ENCODE measurements around the gene ABL1.

Gene ABL1

DNA sequence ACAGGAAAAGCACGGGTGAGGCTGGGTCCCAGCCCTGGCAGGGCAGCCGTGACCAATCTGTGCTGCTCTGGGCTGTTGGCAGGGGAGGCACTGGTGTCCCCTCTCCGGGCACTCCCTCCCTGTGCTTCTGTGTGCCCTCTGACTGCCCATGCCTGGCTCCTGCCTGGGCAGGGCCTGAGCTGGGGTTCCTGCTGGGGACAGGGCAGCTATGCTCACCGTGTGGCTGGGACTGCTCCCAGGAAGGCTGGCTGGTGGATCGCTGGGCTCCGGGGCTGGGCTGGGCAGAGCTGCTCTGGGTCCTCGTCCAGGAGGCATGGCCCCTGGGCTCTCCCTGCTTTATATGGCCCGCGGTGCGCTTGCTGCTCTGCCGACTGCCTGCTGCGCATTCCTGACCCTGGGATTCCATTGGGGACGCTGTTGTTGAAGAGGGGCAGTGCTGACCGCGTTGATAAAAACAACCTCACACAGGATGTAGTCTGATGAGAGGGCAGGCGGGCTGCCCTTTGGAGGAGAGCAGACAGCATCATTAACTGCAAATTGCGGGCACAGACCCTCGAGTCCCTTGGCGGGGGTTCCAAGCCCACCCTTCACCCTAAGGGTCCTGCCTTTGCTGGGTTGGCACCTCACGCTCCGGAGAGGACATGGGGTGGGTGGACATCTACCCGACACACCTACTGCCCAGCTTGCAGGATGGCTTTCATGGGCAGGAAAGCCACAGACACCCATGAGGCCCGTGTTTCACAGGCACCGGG is 60.6 kb downstream of the ABL1 start:
- Mint-ChIP-seq H3K4me3 (no peak overlapping the region), H3K27ac (peak overlapping the region in 1 of 2 donors; percentile 67), H3K27me3 (no peaks in the 10 kb centered on the region), H3K4me1 (no peaks in the 10 kb centered on the region), H3K9me3 (no peaks in the 10 kb centered on the region)
- no peak for ATAC-seq
- no peak for DNase-seq

DNA sequence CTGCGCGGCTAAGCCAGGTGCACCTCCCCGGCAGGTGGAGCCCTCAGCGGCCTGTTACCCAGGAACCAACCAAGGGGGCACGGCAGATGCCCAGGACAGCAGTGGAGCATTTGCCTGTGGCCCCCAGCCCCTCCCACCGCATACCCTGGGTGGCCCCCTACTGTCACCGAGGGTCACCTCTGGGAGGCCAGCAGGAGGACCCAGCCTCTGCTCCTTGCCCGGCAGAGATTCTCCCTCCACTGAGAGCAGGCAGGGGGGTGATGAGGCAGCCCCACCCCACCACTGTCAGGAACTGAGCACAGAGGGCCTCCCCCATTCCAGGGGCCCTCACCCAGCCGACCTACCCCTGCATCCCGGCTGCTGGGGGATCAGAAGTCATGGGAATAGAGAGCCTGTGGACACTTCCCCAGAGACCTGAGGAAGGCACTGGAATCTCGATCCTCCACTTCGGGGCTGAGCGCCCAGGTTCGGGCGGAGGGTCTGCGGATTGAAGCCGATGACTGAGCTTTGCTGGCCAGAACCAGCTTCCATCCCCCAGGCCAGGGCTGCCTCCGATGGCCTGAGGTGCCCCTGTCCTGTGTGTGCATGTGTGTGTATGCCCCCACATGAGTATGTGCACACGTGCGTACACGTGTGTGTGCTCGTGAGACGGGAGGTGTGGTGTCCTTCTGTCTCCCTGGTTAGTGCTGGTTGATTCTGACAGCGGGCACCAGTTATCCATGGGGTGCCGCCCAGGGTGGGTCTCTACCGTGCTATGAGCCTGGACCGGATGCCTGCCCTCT is 61.4 kb downstream of the ABL1 start, which contains the start of gene QRFP:
Gene QRFP (minus strand): TSS at position 580 of the 782 bp plus-strand sequence. CDS start 2,974 bp downstream, outside the sequence.
- H3K4me1 Mint-ChIP-seq = no peaks in the 10 kb centered on the region
- no peaks in the 10 kb centered on the region for H3K27me3 Mint-ChIP-seq
- DNase-seq (no peak), ATAC-seq (peak; percentile 9)
- H3K27ac Mint-ChIP-seq = peak within 1 kb of the TSS in 1 of 2 donors; percentile 67
- H3K4me3 Mint-ChIP-seq = no peak within 1 kb of the TSS
- no peaks in the 10 kb centered on the region for H3K9me3 Mint-ChIP-seq

DNA sequence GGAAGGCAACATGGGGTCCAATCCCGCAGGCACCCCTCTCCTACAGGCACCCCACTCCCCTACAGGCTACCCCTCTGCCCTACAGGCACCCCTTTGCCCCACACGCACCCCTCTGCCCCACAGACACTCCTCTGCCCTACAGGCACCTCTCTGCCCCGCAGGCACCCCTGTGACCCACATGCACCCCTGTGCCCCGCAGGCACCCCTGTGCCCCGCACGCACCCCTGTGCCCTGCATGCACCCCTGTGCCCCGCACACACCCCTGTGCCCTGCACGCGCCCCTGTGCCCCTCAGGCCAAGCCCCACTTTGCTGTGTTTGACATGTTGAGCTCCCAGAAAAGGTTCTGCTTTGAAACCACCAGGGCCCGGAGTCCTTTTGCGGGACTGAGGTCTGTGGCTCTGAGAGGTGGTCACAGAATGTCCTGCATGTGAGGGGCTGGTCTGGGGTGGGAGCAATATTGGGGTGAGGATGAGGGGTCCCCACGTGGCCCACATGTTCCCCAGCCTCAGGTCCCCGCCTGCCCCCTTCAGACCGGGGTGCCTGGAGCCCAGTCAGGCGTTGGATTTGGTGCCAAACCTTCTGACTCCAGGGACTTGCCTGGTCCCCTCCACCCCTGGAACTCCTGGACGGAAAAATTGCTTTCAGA is 62.2 kb downstream of the ABL1 start:
- peak overlapping the region in 1 of 2 donors; percentile 59 for H3K27ac Mint-ChIP-seq
- no peak overlapping the region for H3K4me3 Mint-ChIP-seq
- ATAC-seq (peak; percentile 54), DNase-seq (no peak)
- H3K9me3 Mint-ChIP-seq = no peaks in the 10 kb centered on the region
- no peaks in the 10 kb centered on the region for H3K4me1 Mint-ChIP-seq
- no peaks in the 10 kb centered on the region for H3K27me3 Mint-ChIP-seq

DNA sequence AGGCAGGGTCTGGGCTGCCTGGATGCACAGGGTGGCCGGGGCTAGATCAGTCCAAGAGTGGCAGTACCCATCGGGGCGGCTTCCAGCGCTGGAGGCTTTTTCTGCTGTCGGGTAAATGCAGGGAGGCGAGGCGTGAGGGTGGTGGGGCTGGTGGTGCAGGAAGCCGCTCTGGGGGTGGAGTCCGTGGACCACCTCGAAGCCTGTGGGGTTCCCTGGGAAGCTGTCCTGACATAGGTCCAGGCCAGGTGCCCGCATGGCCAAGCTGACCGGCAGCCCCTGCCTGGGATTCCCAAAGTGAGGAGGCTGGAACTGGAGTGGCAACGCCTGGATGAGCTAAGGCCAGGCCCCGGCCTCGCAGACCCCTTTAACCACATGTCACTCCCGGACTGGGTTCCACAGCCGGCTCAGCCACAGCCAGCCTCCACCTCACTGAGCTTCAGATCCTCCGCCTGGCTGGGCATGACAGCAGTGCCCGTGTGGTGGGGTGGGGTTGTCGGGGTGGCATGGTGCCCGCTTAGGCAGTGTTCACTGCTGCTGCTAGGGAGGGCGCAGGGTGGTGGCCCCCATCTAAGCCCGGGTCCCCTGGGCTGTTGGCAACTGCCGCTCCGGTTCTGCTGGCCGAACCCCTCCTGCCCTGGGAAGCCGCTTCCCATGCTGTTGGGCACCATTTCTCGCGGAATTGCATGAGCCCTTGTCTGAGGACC is 62.9 kb downstream of the ABL1 start:
- no peak overlapping the region for H3K27ac Mint-ChIP-seq
- ATAC-seq (no peak), DNase-seq (no peak)
- no peaks in the 10 kb centered on the region for H3K9me3 Mint-ChIP-seq
- H3K4me1 Mint-ChIP-seq = no peaks in the 10 kb centered on the region
- no peak overlapping the region for H3K4me3 Mint-ChIP-seq
- H3K27me3 Mint-ChIP-seq = no peaks in the 10 kb centered on the region

DNA sequence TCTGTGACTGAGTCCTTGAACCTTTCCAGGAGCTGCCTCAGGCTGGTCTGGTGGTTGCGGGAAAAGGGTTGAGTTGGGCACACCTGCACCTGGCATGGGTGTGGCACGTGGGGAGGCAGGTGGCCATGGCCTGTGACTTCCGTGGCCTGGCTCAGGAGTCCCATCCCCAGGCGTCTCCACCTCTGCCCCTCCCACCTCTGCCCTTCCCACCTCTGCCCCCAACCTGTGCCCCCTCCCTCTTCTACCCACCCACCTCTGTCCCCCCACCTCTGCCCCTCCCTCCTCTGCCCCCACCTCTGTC is 63.4 kb downstream of the ABL1 start:
- Mint-ChIP-seq H3K4me1 (no peaks in the 10 kb centered on the region), H3K27me3 (no peaks in the 10 kb centered on the region), H3K4me3 (no peak overlapping the region), H3K9me3 (no peaks in the 10 kb centered on the region), H3K27ac (peak overlapping the region in 1 of 2 donors; percentile 12)
- no peak for ATAC-seq
- no peak for DNase-seq

DNA sequence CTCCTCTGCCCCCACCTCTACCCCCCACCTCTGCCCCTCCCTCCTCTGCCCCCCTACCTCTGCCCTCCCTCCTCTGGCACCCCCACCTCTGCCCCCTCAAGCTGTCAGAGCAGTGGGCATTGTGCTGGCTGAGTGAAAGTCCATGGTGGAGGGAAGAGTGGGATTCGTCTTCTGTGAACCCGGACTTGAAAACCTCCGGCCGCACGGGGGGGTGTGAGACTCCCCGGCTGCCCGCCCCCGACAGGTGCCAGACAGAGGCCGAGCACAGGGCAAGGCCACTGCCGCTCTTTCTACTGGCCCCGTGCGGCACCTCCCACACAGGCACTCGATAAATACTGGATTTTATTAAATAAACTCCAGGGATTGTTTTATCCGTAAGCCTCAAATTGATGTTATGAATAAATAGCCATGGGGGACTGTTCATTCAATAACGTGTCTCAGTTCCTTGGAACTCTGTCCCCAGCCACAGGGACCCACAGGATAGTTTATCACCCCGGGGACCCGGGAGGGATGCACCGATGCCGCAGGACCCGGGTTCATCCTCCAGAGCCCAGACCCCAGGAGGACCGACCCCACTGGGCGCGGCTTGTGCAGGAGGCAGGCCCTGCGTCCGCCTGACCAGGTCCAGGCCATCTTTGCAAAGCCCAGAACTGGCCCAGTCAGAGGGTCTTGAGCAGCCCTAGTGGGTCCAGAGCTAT is 64.1 kb downstream of the ABL1 start:
- H3K27ac Mint-ChIP-seq = no peak overlapping the region
- H3K4me1 Mint-ChIP-seq = no peaks in the 10 kb centered on the region

DNA sequence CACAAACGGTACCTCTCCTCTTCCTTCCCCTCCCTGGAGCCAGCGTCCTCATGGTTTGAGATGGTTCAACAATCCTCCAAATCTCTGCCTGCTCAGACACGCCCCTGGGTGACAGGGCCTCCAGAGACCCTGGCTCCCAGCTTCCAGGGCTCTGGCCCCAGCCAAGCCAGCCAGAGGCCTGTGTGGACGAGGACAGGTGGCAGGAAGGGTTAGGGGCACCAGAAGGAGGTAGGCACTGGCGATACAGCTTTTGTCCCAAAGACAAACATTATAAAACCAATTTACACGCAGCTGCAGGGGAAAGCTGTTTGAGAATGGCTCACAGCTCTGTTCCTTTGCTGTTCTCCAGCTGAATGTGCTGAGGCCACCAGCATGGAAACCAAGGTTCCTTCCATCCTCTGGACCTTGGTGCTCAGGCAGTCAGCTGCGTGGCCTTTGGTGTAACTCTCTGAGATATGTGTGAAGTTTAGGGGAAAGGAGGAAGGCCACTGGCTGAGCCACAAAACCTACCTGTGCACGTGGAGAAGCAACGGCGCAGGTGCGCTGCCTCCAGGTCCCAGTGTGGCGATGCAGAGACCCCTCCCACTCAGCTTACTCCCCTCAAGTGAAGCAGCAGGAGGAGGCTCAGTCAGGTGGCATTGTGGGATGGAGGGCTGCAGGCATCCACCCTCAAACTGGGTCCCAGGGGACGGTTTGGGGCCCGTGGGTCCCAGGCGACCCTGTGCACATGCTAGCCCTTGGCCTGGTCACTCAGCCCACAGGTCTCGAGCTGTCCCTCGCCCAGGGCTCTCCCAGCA is 65.8 kb downstream of the ABL1 start:
- ATAC-seq (no peak), DNase-seq (no peak)
- Mint-ChIP-seq H3K27ac (no peak overlapping the region), H3K4me3 (no peak overlapping the region), H3K9me3 (no peaks in the 10 kb centered on the region), H3K27me3 (no peaks in the 10 kb centered on the region), H3K4me1 (no peaks in the 10 kb centered on the region)

More for the DNA sequence above, 64.1 kb downstream of the ABL1 start:
- Mint-ChIP-seq H3K4me3 (no peak overlapping the region), H3K27me3 (no peaks in the 10 kb centered on the region), H3K9me3 (no peaks in the 10 kb centered on the region)
- no peak for ATAC-seq
- DNase-seq = no peak

DNA sequence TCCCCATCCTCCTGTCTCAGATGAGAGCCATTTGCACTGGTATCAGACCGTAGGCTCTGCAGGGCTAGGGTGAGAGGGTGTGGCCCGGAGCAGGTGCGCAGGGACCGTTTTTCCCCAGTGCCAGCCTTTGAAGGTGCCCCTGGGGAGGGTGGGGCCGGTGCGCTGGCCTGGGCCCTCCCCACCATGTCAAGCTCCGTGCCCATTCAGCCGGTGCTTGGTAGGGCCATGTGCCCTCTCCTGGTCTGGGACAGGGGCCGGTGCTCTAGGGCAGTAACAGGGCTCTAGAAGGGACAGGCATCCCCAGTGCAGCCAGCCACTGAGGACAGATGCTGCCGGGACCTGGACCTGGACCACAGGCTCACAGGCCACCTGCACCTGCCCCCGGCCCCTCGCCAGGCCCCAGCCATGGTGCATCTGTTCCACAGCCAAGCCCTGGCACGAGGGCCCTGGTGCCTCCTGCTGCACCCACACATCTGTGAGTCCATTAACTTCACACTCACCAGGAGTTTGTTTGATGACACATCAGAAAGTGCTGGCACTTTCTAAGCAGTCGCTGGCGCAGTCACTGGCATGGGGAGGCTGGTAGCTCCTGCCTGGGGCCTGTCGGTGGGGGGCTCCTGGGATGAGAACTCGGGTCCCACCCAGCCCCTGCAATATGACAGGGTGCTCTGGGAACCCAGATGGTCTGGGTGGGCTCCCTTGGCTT is 66.6 kb downstream of the ABL1 start:
- Mint-ChIP-seq H3K27me3 (no peaks in the 10 kb centered on the region), H3K9me3 (no peaks in the 10 kb centered on the region), H3K27ac (no peak overlapping the region), H3K4me1 (no peaks in the 10 kb centered on the region), H3K4me3 (no peak overlapping the region)
- ATAC-seq (no peak), DNase-seq (no peak)

DNA sequence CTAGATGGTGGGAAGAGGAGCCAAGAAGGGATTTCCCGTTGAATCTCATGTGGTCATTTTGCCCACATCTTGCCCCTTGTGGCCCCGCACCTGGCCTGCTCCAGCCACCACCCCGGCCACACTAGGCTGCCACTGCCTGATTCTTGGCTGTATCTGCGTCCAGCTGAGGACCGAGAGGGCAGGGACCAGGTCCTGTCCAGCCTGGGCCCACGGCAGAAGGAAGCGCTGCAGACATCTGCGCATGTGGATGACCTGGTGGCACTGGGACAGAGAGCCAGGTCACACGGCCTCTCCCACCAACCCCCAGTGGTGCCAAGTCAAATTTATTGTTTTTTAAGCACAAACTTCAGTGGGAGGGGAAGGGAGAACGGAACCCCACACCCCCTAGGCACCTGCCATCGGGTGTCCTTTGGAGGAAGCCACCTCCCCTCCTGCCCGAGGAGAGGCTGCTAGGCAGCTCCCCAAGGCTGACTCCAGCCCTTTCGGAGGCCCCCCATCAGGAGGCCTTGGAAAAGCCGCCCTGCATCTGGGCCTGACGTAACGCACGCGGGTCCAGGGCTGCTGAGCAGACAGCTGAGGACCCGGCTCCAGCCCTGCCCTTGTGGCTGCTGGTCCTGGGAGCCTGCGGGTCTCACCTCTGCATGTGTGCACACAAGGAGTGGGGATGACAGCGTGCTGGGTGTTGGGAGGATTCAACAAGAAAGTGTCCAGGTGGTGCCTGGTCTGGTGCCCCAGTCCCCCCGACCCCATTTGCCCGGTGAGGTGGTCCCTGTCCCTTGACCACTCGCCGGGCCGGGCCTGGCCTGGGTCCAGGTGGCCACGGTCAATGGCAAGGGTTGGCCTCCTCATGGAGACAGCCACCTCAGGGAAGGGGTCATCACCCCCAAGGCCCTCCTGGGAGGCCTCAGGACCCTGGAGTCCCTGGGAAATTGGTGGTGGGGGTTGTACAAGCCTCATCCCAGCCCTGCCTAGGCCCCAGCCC is 67.4 kb downstream of the ABL1 start:
- no peak for ATAC-seq
- H3K9me3 Mint-ChIP-seq = no peaks in the 10 kb centered on the region
- no peak overlapping the region for H3K27ac Mint-ChIP-seq
- no peak for DNase-seq
- no peaks in the 10 kb centered on the region for H3K4me1 Mint-ChIP-seq
- H3K4me3 Mint-ChIP-seq = no peak overlapping the region
- no peaks in the 10 kb centered on the region for H3K27me3 Mint-ChIP-seq

DNA sequence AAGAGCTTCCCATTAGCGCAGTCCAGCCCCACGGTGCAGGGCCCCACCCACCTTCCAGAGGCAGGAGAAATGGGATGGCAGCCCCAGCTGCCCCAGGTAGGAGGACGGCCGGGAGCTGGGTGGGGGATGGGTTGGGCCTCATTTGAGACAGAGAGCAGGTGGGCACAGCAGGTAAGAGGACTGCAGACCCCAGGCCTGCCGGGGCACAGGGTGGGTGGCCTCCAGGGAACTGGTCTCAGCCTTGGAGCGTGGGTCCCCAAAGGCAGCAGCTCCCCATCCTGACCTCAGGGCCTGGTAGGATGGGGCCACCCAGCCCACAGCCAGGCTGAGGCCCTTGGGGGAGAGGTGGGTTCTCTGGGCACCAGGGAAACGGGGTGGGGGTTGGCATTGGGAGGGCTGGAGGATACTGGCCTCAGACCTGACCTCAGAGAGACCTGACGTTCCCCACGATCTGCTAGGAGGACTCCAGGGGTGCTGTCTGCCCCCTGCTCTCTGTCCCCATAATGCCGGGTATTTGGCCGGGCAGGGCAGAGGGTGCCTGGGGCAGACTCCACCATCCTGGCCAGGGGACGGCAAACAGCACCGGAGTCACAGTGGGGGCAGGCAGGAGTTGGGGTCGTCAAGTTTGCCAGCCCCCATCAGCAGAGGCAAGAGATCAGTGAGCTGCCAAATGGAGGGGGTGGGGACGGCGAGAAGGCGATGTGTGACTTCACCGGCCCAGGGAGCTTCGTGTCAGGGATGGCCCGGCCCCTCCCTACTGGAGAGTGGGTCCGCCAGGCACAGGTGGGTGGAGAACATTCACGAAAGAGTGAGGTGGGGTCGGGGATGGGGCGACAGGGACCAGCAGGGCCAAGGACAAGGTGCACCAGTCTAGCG is 68.4 kb downstream of the ABL1 start:
- no peaks in the 10 kb centered on the region for H3K27me3 Mint-ChIP-seq
- H3K27ac Mint-ChIP-seq = no peak overlapping the region
- H3K4me3 Mint-ChIP-seq = no peak overlapping the region
- no peak for ATAC-seq
- DNase-seq = no peak
- no peaks in the 10 kb centered on the region for H3K4me1 Mint-ChIP-seq
- no peaks in the 10 kb centered on the region for H3K9me3 Mint-ChIP-seq

DNA sequence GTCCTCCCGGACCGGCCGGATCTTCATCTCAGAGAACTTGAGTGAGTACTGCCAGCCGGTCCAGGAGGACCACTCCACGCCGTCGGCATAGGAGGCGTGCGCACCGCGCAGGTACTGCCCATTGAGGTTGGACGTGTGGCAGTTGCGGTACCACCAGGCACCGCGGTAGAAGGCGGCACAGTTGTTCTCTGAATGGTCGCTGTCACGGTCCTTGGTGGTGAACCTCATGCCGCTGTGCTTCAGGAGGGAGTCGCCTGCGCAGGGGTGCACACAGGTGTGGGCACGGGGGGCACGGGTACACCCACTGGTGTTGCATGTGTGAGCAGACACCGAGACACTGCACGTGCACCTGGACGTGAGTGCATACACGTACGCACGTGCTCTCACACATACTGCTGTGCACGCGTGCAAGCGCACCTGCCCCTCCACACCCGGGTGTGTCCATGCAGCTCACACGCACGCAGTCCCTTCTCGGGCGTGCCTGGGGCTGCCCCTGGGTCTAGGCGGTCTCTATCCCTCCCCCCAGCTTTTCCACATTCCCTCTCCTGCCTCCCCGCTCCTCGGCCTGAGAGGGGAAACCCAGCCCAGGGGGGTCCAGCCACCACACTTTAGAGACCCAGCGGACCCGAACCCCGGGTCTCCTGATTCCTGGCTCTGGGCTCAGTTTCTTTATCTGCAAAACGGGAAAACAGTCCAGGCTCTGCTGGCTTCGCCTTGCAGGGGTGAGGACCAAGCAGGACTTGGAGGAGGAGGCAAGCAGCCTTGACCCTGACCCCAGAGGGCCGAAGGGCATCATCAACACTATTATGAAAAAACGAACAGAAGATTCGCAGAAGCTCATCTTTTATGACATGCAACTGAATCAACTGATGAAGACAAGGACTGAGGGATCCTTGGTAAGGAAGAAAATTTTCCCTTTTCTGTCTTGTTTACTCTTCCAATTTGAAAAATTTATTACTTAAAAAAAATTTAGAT is 69.3 kb downstream of the ABL1 start:
- H3K27ac Mint-ChIP-seq = no peak overlapping the region
- no peaks in the 10 kb centered on the region for H3K9me3 Mint-ChIP-seq
- no peak overlapping the region for H3K4me3 Mint-ChIP-seq
- H3K27me3 Mint-ChIP-seq = no peaks in the 10 kb centered on the region
- DNase-seq (no peak), ATAC-seq (no peak)
- H3K4me1 Mint-ChIP-seq = no peaks in the 10 kb centered on the region

Measured in stimulated activated naive CD8-positive, alpha-beta T cell treated with anti-CD3 and anti-CD28 coated beads, Interleukin-15, amount 100 ng/mL, for 72 hours (primary cell).